ENCODE results near the gene MOSMO.
A peak's percentile ranks its signal among the peaks of the same experiment; 100 is the strongest.
"Not testable (repeated sequence)": the region's sequence is repeated elsewhere in the genome, so short reads cannot be mapped to it uniquely, and the experiment has no call there.

The MOSMO gene

DNA sequence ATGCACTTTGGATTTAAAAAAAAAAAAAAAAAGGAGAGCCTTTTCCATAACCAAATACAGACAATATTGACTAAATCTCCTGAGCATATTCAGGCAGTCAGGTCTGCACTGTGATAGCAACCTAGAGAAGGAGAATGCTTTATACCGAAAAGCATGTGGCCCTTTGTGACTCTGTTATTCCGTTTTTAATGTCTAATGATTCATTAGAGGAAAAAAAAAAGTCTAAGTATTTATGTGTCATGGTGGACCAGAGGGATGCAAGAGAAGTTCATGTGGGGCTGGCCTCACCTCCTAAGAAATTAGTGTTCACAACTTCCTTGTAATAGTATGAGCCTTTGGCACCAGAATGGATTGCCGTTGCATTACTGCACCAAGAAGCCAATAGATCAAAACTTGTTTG lies 73.1 kb downstream of the MOSMO start:
- intact Hi-C loops (cut with DNase I), result no loop called here
- DNase-seq, result no peak

GRCh38 chr16:22086440-22086839 lies 78.5 kb downstream of the MOSMO start:
- intact Hi-C loops (cut with DNase I), result no loop called here
- no peak for DNase-seq

- intact Hi-C loops (cut with DNase I), result no loop called here
- DNase-seq, result no peak
Measured at GRCh38 chr16:22088642-22089041, 80.7 kb downstream of the MOSMO start.

- intact Hi-C loops (cut with DNase I), result no loop called here
- DNase-seq, result no peak
Measured at GRCh38 chr16:22089910-22090309, 82.0 kb downstream of the MOSMO start.

DNA sequence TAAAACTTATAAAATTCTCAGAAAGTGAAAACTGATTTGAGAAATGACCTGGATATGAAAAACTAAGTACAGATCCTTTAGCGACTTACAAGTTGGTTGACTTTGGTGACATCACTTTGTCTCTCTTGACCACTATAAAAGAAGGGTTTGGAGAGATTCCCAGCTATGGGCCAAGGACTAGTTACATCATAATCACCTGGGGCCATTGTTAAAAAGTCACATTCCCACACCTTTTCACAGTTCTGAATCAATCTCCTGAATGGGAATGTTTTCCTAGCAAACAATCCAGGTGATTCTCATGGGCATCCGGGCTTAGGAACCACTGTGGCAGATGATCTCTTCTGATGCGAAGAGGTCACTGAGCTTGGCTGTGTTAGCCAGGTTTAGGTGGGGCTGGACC lies 83.8 kb downstream of the MOSMO start:
- DNase-seq, result no peak
- intact Hi-C loops (cut with DNase I), result no loop called here

DNA sequence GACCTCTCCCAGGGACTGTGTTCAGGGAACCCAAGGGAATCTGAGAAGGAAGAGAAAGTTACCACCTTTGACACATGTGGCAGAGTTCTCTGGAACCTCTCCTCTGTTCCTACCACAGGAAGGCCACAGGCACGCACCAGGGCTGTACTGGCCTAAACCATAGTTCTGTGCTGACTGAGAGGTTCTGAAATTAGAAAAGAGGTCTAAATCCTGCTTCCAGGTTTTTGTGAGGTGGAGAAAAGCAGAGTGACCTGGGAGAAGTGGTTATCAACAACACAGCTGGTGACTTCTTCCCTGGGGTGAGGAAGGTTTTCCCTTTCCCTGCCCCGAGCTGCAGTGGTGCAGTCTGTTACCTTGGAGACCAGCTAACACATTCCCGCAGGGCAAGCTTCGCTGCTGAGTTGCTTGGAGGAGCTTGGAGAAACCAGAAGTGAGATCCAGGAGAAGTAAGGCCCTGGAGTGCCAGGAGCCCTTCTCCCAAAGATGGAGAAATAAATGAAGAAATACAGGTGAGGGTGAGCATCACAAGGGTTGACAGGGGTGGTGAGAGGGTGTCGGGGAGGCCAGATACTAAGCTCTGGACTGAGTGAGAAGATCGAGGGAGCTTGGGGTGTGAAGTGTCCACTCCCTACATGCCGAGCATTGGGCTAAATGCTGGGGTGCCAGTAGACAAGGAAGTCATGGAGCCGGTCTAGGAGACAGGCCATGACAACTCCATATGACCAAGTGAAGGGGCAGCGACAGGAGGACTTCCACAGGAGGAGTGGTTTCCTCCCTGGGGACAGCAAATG lies 84.4 kb downstream of the MOSMO start, which contains the start of gene VWA3A:
TSS of gene VWA3A (plus strand) at position 399 of the 791 bp plus-strand sequence. CDS start at position 496, 97 bp downstream.
- peak; percentile 16 to 93 (median 51) for DNase-seq
- intact Hi-C loops (cut with DNase I), result no loop called here

DNA sequence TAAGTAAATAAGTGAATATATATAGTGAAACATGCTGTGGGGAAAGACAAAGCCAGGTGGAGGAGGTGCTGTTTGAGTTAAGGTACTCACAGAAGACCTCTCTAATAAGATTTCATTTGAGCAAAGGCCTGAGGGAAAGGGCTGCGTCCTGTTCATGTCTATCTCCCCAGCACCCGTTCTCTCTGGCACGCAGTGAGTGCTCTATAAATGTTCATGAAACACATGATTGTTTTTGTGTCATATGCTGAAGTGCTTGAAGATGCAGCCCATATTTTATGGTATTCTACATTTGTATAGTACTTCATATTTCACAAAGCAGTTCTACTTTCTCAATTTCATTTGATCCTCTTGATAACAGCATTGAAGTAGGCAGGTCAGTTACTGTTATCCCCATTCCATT lies 85.4 kb downstream of the MOSMO start:
- intact Hi-C loops (cut with DNase I), result no loop called here
- DNase-seq, result no peak

DNA sequence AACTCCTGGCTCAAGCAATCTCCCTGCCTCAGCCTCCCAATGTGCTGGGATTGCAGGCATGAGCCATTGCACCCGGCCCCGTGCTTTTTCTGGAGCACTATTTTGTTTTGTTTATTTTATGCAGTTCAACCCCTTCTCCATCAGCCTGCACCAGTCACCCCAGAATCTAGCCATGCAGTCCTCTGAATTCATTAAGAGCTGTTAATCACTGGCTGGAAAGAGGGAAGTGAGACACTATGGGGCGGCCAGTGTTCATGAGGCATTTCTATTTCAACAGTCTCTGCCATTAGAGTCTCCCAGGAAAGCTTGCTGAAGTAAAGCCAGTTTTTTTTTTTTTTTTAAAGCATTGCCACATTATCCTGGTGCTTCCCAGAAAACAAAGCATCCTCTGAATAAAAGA lies 86.1 kb downstream of the MOSMO start:
- intact Hi-C loops (cut with DNase I), result no loop called here
- no peak for DNase-seq

DNA sequence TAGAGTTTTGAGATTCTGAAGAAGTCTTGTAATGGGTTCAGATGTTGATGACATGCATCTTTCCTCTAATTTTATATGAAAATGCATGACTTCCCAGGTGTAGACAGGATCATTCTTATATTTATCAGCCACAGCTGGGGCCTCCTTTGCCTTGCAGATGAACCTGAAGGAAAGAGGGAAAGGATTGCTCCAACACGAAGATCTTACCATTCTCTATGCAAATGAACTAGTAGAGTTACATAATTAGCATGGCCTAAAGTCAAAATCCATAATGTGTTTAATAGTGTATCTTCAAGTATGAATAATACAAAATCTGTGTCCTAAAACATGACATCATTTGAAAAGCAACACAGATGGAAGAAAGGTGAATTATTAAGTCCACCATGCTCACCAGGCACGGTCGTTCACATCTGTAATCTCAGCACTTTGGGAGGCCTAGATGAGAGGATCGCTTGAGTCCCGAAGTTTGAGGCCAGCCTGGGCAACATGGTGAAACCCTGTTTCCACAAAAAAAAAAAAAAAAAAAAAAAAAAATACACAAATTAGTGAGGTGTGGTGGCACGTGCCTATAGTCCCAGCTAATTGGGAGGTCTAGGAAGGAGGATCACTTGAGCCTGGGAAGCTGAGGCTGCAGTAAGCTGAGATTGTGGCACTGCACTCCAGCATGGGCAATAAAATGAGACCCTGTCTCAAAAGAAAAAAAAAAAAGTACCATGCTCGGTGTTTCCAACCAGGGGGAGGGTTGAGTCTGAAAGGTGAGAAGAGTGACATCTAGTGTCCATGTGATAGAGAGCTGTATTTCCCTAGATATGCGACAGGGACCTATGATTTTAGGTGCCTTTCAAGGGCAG lies 90.7 kb downstream of the MOSMO start:
- intact Hi-C loops (cut with DNase I), result loop anchor here (5.0 kb wide), 1 partner anchor 96 kb away; the partner anchor contains the start of gene PDZD9
- DNase-seq, result no peak

GRCh38 chr16:22099256-22099975 lies 91.5 kb downstream of the MOSMO start:
- intact Hi-C loops (cut with DNase I), result loop anchor here (5.0 kb wide), 1 partner anchor 97 kb away; the partner anchor contains the start of gene PDZD9
- DNase-seq, result peak in 1 of 10 donors; percentile 25

DNA sequence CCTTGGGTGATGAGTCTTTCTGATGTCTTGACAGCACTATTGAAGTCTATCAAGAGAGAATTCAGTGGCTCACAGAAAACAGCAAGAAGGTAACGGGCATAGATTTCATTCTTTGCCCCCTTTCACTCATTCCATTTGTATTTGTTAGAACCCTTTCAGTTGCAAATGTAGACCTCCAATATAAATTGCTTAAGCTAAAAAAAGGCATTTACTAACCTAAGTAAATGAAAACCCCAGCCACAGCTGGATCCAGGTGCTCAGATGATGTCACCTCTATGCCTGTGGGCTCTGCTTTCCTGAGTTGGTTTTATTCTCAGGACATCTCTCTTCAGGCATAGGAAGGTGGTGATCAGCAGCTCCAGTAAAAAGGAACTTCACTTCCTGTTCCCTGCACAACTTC lies 95.5 kb downstream of the MOSMO start:
- intact Hi-C loops (cut with DNase I), result no loop called here

DNA sequence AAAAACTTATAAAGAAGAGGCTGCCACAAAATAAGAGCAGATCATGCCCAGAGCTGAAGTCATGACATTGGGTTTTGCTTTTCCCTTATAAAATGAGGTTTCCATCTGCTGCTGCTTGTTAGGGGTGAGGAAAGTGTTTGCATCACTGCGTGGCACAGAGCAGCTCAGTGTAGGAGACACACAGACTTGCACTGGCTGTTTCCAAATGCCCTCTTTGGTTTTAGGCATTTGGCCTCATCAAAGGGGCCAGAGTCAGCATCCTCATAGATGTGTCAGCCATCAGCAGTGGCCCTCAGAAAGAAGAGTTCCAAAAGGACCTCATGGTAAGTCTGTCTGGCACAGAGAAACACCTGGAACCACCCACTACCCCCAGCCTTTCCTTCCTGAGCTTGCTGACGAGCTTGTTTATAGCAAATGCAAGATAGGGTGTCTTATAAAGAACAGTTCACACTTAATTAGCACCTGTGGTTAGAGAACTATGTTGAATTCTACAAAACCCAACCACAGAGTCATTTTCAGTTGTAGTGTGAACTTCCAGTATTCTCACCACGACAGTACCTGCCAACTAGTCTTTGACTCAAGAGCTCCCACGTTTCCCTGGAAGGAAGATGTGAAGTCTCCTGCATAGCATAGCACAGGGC lies 101.5 kb downstream of the MOSMO start:
- no peak for DNase-seq
- intact Hi-C loops (cut with DNase I), result no loop called here

More for the DNA sequence above, 95.5 kb downstream of the MOSMO start:
- no peak for DNase-seq

GRCh38 chr16:22111629-22112028 lies 103.7 kb downstream of the MOSMO start:
- intact Hi-C loops (cut with DNase I); DNase-seq: not testable (repeated sequence)

DNA sequence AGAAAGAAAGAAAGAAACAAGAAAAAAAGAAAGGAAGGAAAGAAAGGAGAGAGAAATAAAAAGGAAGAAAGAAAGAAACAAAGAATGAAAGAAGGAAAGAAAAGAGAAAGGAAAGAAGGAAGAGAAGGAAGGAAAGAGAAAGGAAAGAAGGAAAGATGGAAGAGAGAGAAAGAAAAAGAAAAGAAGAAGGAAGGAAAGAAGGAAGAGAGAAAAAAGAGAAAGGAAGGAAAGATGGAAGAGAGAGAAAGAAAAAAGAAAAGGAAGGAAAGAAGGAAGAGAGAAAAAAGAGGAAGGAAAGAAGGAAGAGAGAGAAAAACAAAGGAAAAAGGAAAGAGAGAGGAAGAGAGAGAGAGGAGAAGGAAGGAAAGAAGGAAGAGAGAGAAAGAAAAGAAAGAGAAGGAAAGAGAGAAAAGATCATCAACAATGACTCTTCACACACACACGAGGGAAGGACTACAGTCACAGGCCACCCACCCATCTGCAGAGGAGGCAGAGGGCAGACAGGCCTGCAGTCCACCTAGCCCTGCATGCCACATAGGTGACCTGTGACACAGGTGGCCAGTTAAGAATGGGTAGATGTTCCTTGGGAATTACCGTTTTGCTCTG lies 108.3 kb downstream of the MOSMO start:
- intact Hi-C loops (cut with DNase I), result no loop called here
- DNase-seq, result no peak

DNA sequence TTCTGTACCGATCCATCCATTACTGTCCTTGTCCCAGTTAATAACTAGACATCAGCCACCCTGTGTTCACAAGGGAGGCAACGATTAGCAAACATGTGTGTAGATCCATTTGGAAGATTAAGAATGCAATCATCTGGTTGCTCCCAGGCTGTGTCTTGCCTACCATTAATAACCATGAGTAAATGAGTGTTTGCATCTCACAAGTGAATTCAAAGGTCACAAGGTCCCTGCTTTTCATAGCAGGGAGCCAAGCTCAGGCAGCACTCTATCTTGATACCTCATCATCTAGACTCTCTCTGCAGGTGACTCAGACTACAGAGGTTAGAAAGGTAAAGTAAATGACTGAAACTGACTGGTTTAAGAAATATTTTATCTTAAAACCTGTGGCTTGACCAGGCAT lies 109.7 kb downstream of the MOSMO start:
- intact Hi-C loops (cut with DNase I), result no loop called here
- DNase-seq, result no peak

- no peak for DNase-seq
- intact Hi-C loops (cut with DNase I), result no loop called here
Measured at GRCh38 chr16:22120440-22120839, 112.5 kb downstream of the MOSMO start.

DNA sequence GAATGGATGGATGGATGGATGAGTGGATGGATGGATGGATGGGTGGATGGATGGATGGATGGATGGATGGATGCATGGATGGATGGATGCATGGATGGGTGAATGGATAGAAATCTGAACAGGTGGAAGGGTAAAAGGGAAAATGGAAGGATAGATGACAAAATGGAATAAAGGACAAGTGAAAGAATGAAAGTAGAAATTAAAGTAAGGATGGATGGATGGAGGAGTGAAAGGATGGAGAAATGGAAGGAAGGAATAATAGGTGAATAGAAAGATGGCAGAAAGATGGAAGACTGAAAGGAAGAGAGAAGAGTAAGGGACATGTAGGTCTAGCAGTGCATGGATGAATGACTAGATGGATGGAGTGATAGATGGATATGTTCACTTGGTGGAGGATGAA lies 114.3 kb downstream of the MOSMO start:
- no peak for DNase-seq
- intact Hi-C loops (cut with DNase I), result no loop called here

- DNase-seq, result no peak
- intact Hi-C loops (cut with DNase I), result no loop called here
Measured at GRCh38 chr16:22123146-22123545, 115.2 kb downstream of the MOSMO start.

DNA sequence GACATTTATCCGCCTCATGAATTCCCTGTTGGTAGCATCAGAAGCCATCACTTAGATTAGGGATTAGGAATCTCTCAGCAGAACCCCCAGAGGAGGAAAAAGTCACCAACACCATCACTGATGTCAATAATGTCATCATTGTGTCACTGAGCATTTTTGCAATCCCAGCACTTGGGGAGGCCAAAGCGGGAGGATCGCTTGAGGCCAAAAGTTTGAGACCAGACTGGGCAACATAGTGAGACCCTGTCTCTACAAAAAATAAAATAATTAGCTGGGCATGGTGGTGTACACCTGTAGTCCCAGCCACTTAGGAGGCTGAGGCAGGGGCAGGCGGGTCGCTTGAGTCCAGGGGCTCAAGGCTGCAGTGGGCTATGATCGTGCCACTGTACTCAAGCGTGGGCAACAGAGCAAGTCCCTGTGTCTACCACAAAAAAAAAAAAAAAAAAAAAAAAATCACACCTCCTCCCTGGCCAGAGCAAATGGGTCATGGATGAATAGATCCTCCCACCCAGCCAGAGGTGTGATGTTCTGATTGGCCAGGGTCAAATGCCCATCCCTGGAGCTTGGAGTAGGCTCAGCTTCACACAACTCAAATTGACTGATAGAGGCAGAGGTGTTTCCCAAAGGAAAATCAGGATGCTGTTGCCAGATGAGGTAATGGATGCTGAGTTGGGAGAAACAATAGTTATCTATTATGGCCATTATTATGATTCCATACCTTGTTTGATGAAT lies 116.0 kb downstream of the MOSMO start:
- intact Hi-C loops (cut with DNase I), result no loop called here
- DNase-seq, result no peak

Measured in posterior cingulate gyrus (tissue), 11 donors.